ENCODE data around the gene MYOC. TPM values are rescaled to one million over a fixed set of nuclear protein-coding genes. Genes with fewer than 3 reads are reported as not detected.
"Not testable (repeated sequence)": the region's sequence is repeated elsewhere in the genome, so short reads cannot be mapped to it uniquely, and the experiment has no call there.

MYOC gene
- total and polyA plus RNA-seq, 2 donors from 2014 or later: 0.66 TPM; not detected in 1

- no peak for DNase-seq
- Histone ChIP-seq H3K4me3 (ENCODE audit: low read length in 3 of 3) (no peak overlapping the region), H3K27ac (ENCODE audit: low read depth in 2 of 2, low read length in 2 of 2) (peak overlapping the region; percentile 51 to 54), H3K9ac (ENCODE audit: low read length in 3 of 3) (no peak overlapping the region), H3K36me3 (ENCODE audit: control insufficient read depth in 2 of 3, insufficient read depth in 3 of 3, low read length in 3 of 3) (no peaks in the 10 kb centered on the region), H3K27me3 (ENCODE audit: control insufficient read depth, insufficient read depth, low read length) (no peaks in the 10 kb centered on the region), H3K4me1 (ENCODE audit: control insufficient read depth in 2 of 3, insufficient read depth in 2 of 3, low read depth in 1 of 3, low read length in 3 of 3) (no peaks in the 10 kb centered on the region), H3K9me3 (ENCODE audit: control insufficient read depth in 2 of 3, insufficient read depth in 1 of 3, low read length in 3 of 3) (no peaks in the 10 kb centered on the region)
- FAIRE-seq: no peak
- intact Hi-C loops (cut with DNase I): no loop called here
- no peak for TF ChIP-seq CTCF (IDR thresholded peaks at IDR 0.05; ENCODE audit: borderline replicate concordance, extremely low read depth, insufficient read depth)
Observed at GRCh38 chr1:171606402-171606941, 46.0 kb downstream of the MYOC start.

DNA sequence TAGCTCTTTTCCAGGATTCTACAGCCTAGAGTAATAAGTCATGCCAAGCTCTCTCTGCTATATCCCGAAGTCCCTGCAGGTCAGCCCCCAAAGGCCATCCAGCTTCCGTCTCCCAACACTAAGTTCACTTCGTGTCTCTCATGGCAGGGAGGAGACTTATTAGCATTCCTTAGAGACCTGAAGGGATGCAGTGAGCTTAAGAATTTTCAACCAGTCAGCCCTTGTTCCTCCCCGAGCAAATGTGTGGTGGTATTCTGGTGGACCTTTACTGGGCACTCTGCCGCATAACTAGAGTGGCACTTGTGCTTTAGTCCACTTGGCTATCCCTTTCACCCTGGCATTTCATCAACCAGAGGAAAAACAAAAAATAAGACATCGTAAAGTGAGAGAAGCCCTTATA, 49.4 kb downstream of the MYOC start:
- DNase-seq; H3K9me3 ChIP-seq (ENCODE audit: control insufficient read depth in 2 of 3, insufficient read depth in 1 of 3, low read length in 3 of 3); H3K9ac ChIP-seq (ENCODE audit: low read length in 3 of 3); H3K4me3 ChIP-seq (ENCODE audit: low read length in 3 of 3); H3K36me3 ChIP-seq (ENCODE audit: control insufficient read depth in 2 of 3, insufficient read depth in 3 of 3, low read length in 3 of 3); H3K27ac ChIP-seq (ENCODE audit: low read depth in 2 of 2, low read length in 2 of 2); H3K27me3 ChIP-seq (ENCODE audit: control insufficient read depth, insufficient read depth, low read length); FAIRE-seq; H3K4me1 ChIP-seq (ENCODE audit: control insufficient read depth in 2 of 3, insufficient read depth in 2 of 3, low read depth in 1 of 3, low read length in 3 of 3); intact Hi-C loops (cut with DNase I): not testable (repeated sequence)

DNA sequence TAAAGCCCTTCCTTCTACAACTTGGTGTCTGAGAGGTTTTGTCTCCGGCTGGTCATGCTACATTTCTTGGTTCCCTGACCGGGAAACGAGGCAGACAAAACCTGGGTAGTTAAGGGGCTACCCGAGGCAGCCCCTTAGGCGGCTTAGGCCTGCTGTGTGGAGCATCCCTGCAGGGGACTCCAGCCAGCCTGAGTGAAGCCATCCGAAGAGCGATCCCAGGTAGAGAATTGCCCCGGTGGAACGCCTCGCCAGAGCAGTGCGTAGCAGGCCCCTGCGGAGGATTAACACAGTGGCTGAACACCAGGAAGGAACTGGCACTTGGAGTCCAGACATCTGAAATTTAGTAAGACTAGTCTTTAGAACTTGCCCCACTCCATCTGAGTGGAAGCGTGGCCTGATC, 51.6 kb downstream of the MYOC start:
- FAIRE-seq: no peak
- no peaks in the 10 kb centered on the region for H3K36me3 ChIP-seq (ENCODE audit: control insufficient read depth in 2 of 3, insufficient read depth in 3 of 3, low read length in 3 of 3)

DNA sequence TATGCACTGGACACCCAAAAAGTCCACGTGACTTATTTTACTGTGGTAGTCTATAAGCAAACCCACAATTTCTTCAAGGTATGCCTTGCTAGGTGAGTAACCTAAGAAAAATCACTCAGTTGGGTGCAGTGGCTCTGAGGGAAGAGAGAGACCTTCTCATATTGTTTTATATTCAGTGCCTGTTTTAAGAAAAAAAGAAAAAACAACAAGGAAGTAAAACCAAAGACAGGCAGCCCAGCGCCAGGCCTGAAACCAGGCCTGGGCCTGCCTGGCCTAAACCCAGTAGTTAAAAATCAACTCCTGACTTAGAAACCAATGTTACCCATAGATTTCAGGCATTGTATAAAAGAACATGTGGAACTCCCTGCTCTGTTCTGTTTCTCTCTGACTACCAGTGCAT, 52.2 kb downstream of the MYOC start:
- DNase-seq; H3K9me3 ChIP-seq (ENCODE audit: control insufficient read depth in 2 of 3, insufficient read depth in 1 of 3, low read length in 3 of 3); H3K9ac ChIP-seq (ENCODE audit: low read length in 3 of 3); H3K4me3 ChIP-seq (ENCODE audit: low read length in 3 of 3); H3K36me3 ChIP-seq (ENCODE audit: control insufficient read depth in 2 of 3, insufficient read depth in 3 of 3, low read length in 3 of 3); intact Hi-C loops (cut with DNase I); FAIRE-seq; H3K27me3 ChIP-seq (ENCODE audit: control insufficient read depth, insufficient read depth, low read length): not testable (repeated sequence)
- Histone ChIP-seq H3K27ac (ENCODE audit: low read depth in 2 of 2, low read length in 2 of 2) (peak overlapping the region; percentile 75 to 87), H3K4me1 (ENCODE audit: control insufficient read depth in 2 of 3, insufficient read depth in 2 of 3, low read depth in 1 of 3, low read length in 3 of 3) (peaks cover 0 to 18% (median 8%) of the 10 kb centered on the region in 3 donors)

More for the DNA sequence above, 51.6 kb downstream of the MYOC start:
- H3K27me3 ChIP-seq (ENCODE audit: control insufficient read depth, insufficient read depth, low read length): no peaks in the 10 kb centered on the region
- no peak overlapping the region for H3K9ac ChIP-seq (ENCODE audit: low read length in 3 of 3)
- peak overlapping the region; percentile 6 to 87 for H3K27ac ChIP-seq (ENCODE audit: low read depth in 2 of 2, low read length in 2 of 2)
- no peaks in the 10 kb centered on the region for H3K9me3 ChIP-seq (ENCODE audit: control insufficient read depth in 2 of 3, insufficient read depth in 1 of 3, low read length in 3 of 3)
- peaks cover 0 to 14% (median 8%) of the 10 kb centered on the region in 3 donors for H3K4me1 ChIP-seq (ENCODE audit: control insufficient read depth in 2 of 3, insufficient read depth in 2 of 3, low read depth in 1 of 3, low read length in 3 of 3)
- no peak for DNase-seq
- TF ChIP-seq CTCF (IDR thresholded peaks at IDR 0.05; ENCODE audit: borderline replicate concordance, extremely low read depth, insufficient read depth): no peak
- intact Hi-C loops (cut with DNase I): no loop called here
- H3K4me3 ChIP-seq (ENCODE audit: low read length in 3 of 3): no peak overlapping the region

Data from kidney (tissue), 14 donors.